Measurements from ENCODE around the gene UGT3A2.

GRCh38 chr5:36031223-36031622 is 35.5 kb downstream of the UGT3A2 start:
- TF ChIP-seq CTCF (IDR thresholded peaks at IDR 0.05) (no peak), POLR2AphosphoS5 (IDR thresholded peaks at IDR 0.05) (no peak), POLR2A (IDR thresholded peaks at IDR 0.05) (no peak), EP300 (IDR thresholded peaks at IDR 0.05) (no peak)

Data from sigmoid colon (tissue), 4 donors.